ENCODE measurements around the gene LYZL4.

DNA sequence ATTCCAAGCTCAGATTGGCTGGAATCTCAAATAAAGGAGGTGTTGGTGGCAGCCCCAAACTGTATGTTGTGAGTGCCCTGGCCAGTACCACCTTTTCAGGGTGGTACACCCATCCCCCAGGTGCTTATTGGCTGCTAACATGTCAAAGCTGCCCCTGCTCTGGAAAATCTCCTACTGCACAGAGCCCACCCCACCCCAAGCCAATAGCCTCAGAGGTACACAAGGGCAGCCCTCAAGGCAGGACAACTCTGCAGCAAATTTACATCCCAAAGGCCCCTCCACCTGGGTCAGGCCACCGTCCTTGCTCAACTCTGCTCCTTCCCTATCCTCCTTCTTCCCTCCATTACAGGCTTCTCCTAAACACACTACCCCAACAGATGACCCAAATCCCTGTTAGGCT, 37.1 kb upstream of the LYZL4 start:
- TF ChIP-seq, protein P1, sequence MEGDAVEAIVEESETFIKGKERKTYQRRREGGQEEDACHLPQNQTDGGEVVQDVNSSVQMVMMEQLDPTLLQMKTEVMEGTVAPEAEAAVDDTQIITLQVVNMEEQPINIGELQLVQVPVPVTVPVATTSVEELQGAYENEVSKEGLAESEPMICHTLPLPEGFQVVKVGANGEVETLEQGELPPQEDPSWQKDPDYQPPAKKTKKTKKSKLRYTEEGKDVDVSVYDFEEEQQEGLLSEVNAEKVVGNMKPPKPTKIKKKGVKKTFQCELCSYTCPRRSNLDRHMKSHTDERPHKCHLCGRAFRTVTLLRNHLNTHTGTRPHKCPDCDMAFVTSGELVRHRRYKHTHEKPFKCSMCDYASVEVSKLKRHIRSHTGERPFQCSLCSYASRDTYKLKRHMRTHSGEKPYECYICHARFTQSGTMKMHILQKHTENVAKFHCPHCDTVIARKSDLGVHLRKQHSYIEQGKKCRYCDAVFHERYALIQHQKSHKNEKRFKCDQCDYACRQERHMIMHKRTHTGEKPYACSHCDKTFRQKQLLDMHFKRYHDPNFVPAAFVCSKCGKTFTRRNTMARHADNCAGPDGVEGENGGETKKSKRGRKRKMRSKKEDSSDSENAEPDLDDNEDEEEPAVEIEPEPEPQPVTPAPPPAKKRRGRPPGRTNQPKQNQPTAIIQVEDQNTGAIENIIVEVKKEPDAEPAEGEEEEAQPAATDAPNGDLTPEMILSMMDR (IDR thresholded peaks at IDR 0.05): no peak
- no peak for TF ChIP-seq POLR2A (IDR thresholded peaks at IDR 0.05)

All from thyroid gland (tissue), 4 donors.